GM12878 (cell line): ENCODE results near the gene CLEC6A.
"Not testable (repeated sequence)": the region's sequence is repeated elsewhere in the genome, so short reads cannot be mapped to it uniquely, and the experiment has no call there.

Source experiments
- CTCF ChIP-seq, 3 experiments: IDR thresholded peaks in 2 of 3; conservative IDR thresholded peaks in 1 of 3; 2 replicates each; pipeline ENCODE4 v1.5.1; 2011; ENCODE audit warnings: low read depth in 3 of 3, low read length in 3 of 3, mild to moderate bottlenecking in 3 of 3, control low read depth in 2 of 3, moderate library complexity in 2 of 3, inconsistent platforms in 1 of 3, mixed read lengths in 1 of 3; ENCODE audit not compliant: control insufficient read depth in 2 of 3, insufficient read depth in 1 of 3; ENCODE audit errors: extremely low read depth in 1 of 3
- EZH2 ChIP-seq: IDR thresholded peaks from 2 replicates; pipeline ENCODE4 v1.6.1; 2012; ENCODE audit warnings: low read depth, mild to moderate bottlenecking, control low read depth, inconsistent platforms, low read length, borderline replicate concordance; ENCODE audit not compliant: control insufficient read depth
- JUND ChIP-seq: IDR thresholded peaks from 2 replicates; pipeline ENCODE4 v1.6.1; 2012; ENCODE audit warnings: low read depth, mild to moderate bottlenecking, low read length, improper control_type of control experiment, moderate library complexity
- MYC ChIP-seq: IDR thresholded peaks from 2 replicates; pipeline ENCODE4 v1.6.1; 2011; ENCODE audit warnings: mild to moderate bottlenecking, low read length, moderate library complexity, inconsistent platforms; ENCODE audit not compliant: insufficient read depth, insufficient replicate concordance, insufficient read length, severe bottlenecking
- NFXL1 ChIP-seq: fragments of 450-650 bp; IDR thresholded peaks from 2 replicates; pipeline ENCODE4 v1.6.1; 2017; ENCODE audit warnings: antibody characterized with exemption, mild to moderate bottlenecking, borderline replicate concordance
- POLR2A ChIP-seq: IDR thresholded peaks from 2 replicates; pipeline ENCODE4 v1.6.1; 2011; ENCODE audit warnings: low read depth, mild to moderate bottlenecking, low read length
- RBBP5 ChIP-seq: fragments of 200-600 bp; sonication (generic); conservative IDR thresholded peaks from 2 replicates; pipeline ENCODE4 v1.6.1; 2016
- SP1 ChIP-seq: IDR thresholded peaks from one replicate; pipeline ENCODE4 v1.6.1; 2011; ENCODE audit warnings: low read depth, low read length

GRCh38 chr12:8419576-8419975 lies 36.2 kb upstream of the CLEC6A start:
- not testable (repeated sequence) for TF ChIP-seq RBBP5; CTCF (IDR thresholded peaks at IDR 0.05 in 2 of 3, conservative IDR thresholded peaks at IDR 0.05 in 1 of 3; ENCODE audit: control insufficient read depth in 2 of 3, extremely low read depth in 1 of 3, insufficient read depth in 1 of 3, low read depth in 3 of 3, low read length in 3 of 3); MYC; SP1; POLR2A; NFXL1; JUND; EZH2
